AG10803 (cell line): ENCODE data around the gene CTNNA1.

ENCODE experiments used
- DNase-seq: peaks from one replicate; pipeline ENCODE4 v3.0.0; 2010; ENCODE audit warnings: low read depth
- H3K4me3 ChIP-seq: 2 replicates; pipeline ENCODE4 v1.5.1; 2011; ENCODE audit warnings: mild to moderate bottlenecking, low read length, control low read depth
- CTCF ChIP-seq: conservative IDR thresholded peaks from 2 replicates; pipeline ENCODE4 v1.5.1; 2011; ENCODE audit warnings: mild to moderate bottlenecking, low read length, control low read depth, inconsistent platforms

CTNNA1 gene

GRCh38 chr5:138936968-138937345 is 183.7 kb downstream of the CTNNA1 start:
- H3K4me3 ChIP-seq, result no peak overlapping the region
- TF ChIP-seq CTCF, result no peak
- DNase-seq, result no peak

- H3K4me3 ChIP-seq, result no peak overlapping the region
- DNase-seq, result no peak
- TF ChIP-seq CTCF, result no peak
Observed at GRCh38 chr5:138937392-138938387, 184.5 kb downstream of the CTNNA1 start.

GRCh38 chr5:138938526-138938925 is 185.3 kb downstream of the CTNNA1 start:
- no peak overlapping the region for H3K4me3 ChIP-seq
- no peak for TF ChIP-seq CTCF
- no peak for DNase-seq

- no peak overlapping the region for H3K4me3 ChIP-seq
- no peak for DNase-seq
- no peak for TF ChIP-seq CTCF
Observed at GRCh38 chr5:138942066-138942465, 188.8 kb downstream of the CTNNA1 start.

GRCh38 chr5:138942861-138943260 is 189.6 kb downstream of the CTNNA1 start:
- no peak overlapping the region for H3K4me3 ChIP-seq
- DNase-seq, result no peak
- TF ChIP-seq CTCF, result no peak

- H3K4me3 ChIP-seq, result no peak overlapping the region
- TF ChIP-seq CTCF, result no peak
- no peak for DNase-seq
Observed at GRCh38 chr5:138943599-138944173, 190.5 kb downstream of the CTNNA1 start.
